ENCODE results near the gene NUTF2. TPM values are rescaled to one million over a fixed set of nuclear protein-coding genes. Genes with fewer than 3 reads are reported as not detected.
A peak's percentile ranks its signal among the peaks of the same experiment; 100 is the strongest.

NUTF2 gene
- total and polyA plus RNA-seq, 7 experiments from 2014 or later: 34.7 to 125 (median 41.3) TPM

GRCh38 chr16:67871256-67871655, 24.5 kb downstream of the NUTF2 start:
- Histone ChIP-seq H3K36me3 (ENCODE audit: control insufficient read depth in 2 of 3, insufficient read depth in 3 of 3, low read length in 3 of 3) (peaks cover 0 to 40% (median 4%) of the 10 kb centered on the region in 3 experiments), H3K4me3 (ENCODE audit: low read length) (no peak overlapping the region), H3K4me1 (ENCODE audit: control insufficient read depth in 2 of 2, insufficient read depth in 2 of 2, low read length in 2 of 2) (peaks cover 19 to 29% of the 10 kb centered on the region in 2 donors), H3K9me3 (ENCODE audit: control insufficient read depth in 2 of 3, low read length in 3 of 3) (no peaks in the 10 kb centered on the region), H3K27me3 (ENCODE audit: control insufficient read depth in 2 of 2, insufficient read depth in 2 of 2, low read length in 2 of 2) (no peaks in the 10 kb centered on the region), H3K27ac (ENCODE audit: low read depth, low read length) (no peak overlapping the region)
- Mint-ChIP-seq H3K4me1 (peaks cover 25 to 38% (median 35%) of the 10 kb centered on the region in 7 donors), H3K4me3 (peak overlapping the region in 2 of 10 donors; percentile 93 to 96), H3K27ac (peak overlapping the region in 4 of 9 donors; percentile 49 to 90 (median 69)), H3K36me3 (peaks cover 0 to 14% (median 4%) of the 10 kb centered on the region in 5 donors), H3K9me3 (no peaks in the 10 kb centered on the region), H3K27me3 (no peaks in the 10 kb centered on the region)
- ATAC-seq (no peak), DNase-seq (no peak)
- intact Hi-C loops (cut with micrococcal nuclease): loop anchor here in 1 of 2 donors (5.0 kb wide), 1 partner anchor 39 kb away; no protein-coding TSS in a partner anchor
- ChIA-PET CTCF (interaction anchor here (0.9 to 1.2 kb wide), 2 partner anchors 13 to 30 kb away, joined by 4 to 5 read pairs; no protein-coding TSS in a partner anchor), POLR2A (interaction anchor here (0.6 to 1.5 kb wide), 5 partner anchors 22 to 65 kb away, joined by 3 to 10 read pairs (median 3); partner anchors contain the start of genes CENPT, PSKH1, PSMB10 and RANBP10)

- intact Hi-C loops (cut with micrococcal nuclease): loop anchor here (1.0 to 5.0 kb wide), 8 partner anchors 29 to 351 kb away; partner anchors contain the start of genes RANBP10 (in 2 of the 2), TSNAXIP1 (in 2 of the 2), NFATC3 (in 1 of the 2) and THAP11 (in 1 of the 2)
Measured at GRCh38 chr16:67872131-67872630, 25.4 kb downstream of the NUTF2 start.

GRCh38 chr16:67872631-67873434, 26.1 kb downstream of the NUTF2 start, which contains the start of gene EDC4:
TSS of gene EDC4 (plus strand) at chr16:67873052. CDS start at chr16:67873262, 210 bp downstream.
- Mint-ChIP-seq H3K27me3 (no peaks in the 10 kb centered on the region), H3K9me3 (no peaks in the 10 kb centered on the region), H3K4me1 (peaks cover 25 to 41% (median 36%) of the 10 kb centered on the region in 7 donors), H3K36me3 (peaks cover 0 to 27% (median 4%) of the 10 kb centered on the region in 5 donors), H3K4me3 (peak within 1 kb of the TSS; percentile 88 to 96 (median 94)), H3K27ac (peak within 1 kb of the TSS; percentile 90 to 97 (median 92))
- intact Hi-C loops (cut with micrococcal nuclease): loop anchor here (1.0 to 5.0 kb wide), 13 partner anchors 20 to 352 kb away; partner anchors contain the start of genes NUTF2 (in 2 of the 2), RANBP10 (in 2 of the 2), THAP11 (in 2 of the 2) and TSNAXIP1 (in 2 of the 2)
- Histone ChIP-seq H3K9me3 (ENCODE audit: control insufficient read depth in 2 of 3, low read length in 3 of 3) (no peaks in the 10 kb centered on the region), H3K4me3 (ENCODE audit: low read length) (peak within 1 kb of the TSS; percentile 88), H3K36me3 (ENCODE audit: control insufficient read depth in 2 of 3, insufficient read depth in 3 of 3, low read length in 3 of 3) (peaks cover 10 to 46% (median 13%) of the 10 kb centered on the region in 3 experiments), H3K27me3 (ENCODE audit: control insufficient read depth in 2 of 2, insufficient read depth in 2 of 2, low read length in 2 of 2) (no peaks in the 10 kb centered on the region), H3K27ac (ENCODE audit: low read depth, low read length) (peak within 1 kb of the TSS; percentile 91), H3K4me1 (ENCODE audit: control insufficient read depth in 2 of 2, insufficient read depth in 2 of 2, low read length in 2 of 2) (peaks cover 19 to 30% of the 10 kb centered on the region in 2 donors)
- ATAC-seq (peak; percentile 96), DNase-seq (peak; percentile 75 to 96 (median 83))
- ChIA-PET POLR2A (interaction anchor here (0.6 to 2.8 kb wide), 10 partner anchors 9 to 1098 kb away, joined by 3 to 23 read pairs (median 4); partner anchors contain the start of genes CENPT, NUTF2, PSKH1 and PSMB10), CTCF (interaction anchor here (0.5 to 1.0 kb wide), 6 partner anchors 9 to 325 kb away, joined by 3 to 4 read pairs (median 3); no protein-coding TSS in a partner anchor)

More at GRCh38 chr16:67872131-67872630, 25.4 kb downstream of the NUTF2 start:
- ChIA-PET POLR2A (interaction anchor here (0.7 to 1.5 kb wide), 4 partner anchors 21 to 66 kb away, joined by 3 to 10 read pairs (median 3); partner anchors contain the start of genes CENPT, PSKH1 and RANBP10), CTCF (no interaction called here)
- H3K27ac Mint-ChIP-seq: peak overlapping the region; percentile 87 to 93 (median 91)
- DNase-seq (no peak), ATAC-seq (no peak)
- H3K36me3 ChIP-seq (ENCODE audit: control insufficient read depth in 2 of 3, insufficient read depth in 3 of 3, low read length in 3 of 3): peaks cover 3 to 43% (median 7%) of the 10 kb centered on the region in 3 experiments
- no peaks in the 10 kb centered on the region for H3K27me3 ChIP-seq (ENCODE audit: control insufficient read depth in 2 of 2, insufficient read depth in 2 of 2, low read length in 2 of 2)
- peaks cover 0 to 21% (median 4%) of the 10 kb centered on the region in 5 donors for H3K36me3 Mint-ChIP-seq
- H3K9me3 ChIP-seq (ENCODE audit: control insufficient read depth in 2 of 3, low read length in 3 of 3): no peaks in the 10 kb centered on the region
- H3K27ac ChIP-seq (ENCODE audit: low read depth, low read length): peak overlapping the region; percentile 91
- H3K27me3 Mint-ChIP-seq: no peaks in the 10 kb centered on the region
- H3K9me3 Mint-ChIP-seq: no peaks in the 10 kb centered on the region
- peaks cover 19 to 30% of the 10 kb centered on the region in 2 donors for H3K4me1 ChIP-seq (ENCODE audit: control insufficient read depth in 2 of 2, insufficient read depth in 2 of 2, low read length in 2 of 2)
- peaks cover 25 to 41% (median 36%) of the 10 kb centered on the region in 7 donors for H3K4me1 Mint-ChIP-seq
- peak overlapping the region; percentile 88 to 96 (median 94) for H3K4me3 Mint-ChIP-seq
- H3K4me3 ChIP-seq (ENCODE audit: low read length): peak overlapping the region; percentile 88

GRCh38 chr16:67873435-67874370, 27.0 kb downstream of the NUTF2 start:
- Mint-ChIP-seq H3K4me3 (peak overlapping the region; percentile 88 to 96 (median 94)), H3K36me3 (peaks cover 0 to 35% (median 4%) of the 10 kb centered on the region in 5 donors), H3K4me1 (peaks cover 25 to 41% (median 36%) of the 10 kb centered on the region in 7 donors), H3K27me3 (no peaks in the 10 kb centered on the region), H3K27ac (peak overlapping the region; percentile 90 to 97 (median 92)), H3K9me3 (no peaks in the 10 kb centered on the region)
- DNase-seq (no peak), ATAC-seq (peak; percentile 1)
- H3K4me3 ChIP-seq (ENCODE audit: low read length): peak overlapping the region; percentile 88
- H3K36me3 ChIP-seq (ENCODE audit: control insufficient read depth in 2 of 3, insufficient read depth in 3 of 3, low read length in 3 of 3): peaks cover 18 to 48% (median 18%) of the 10 kb centered on the region in 3 experiments
- CTCF ChIA-PET: interaction anchor here (0.5 to 1.0 kb wide), 6 partner anchors 8 to 326 kb away, joined by 3 to 4 read pairs (median 3); no protein-coding TSS in a partner anchor
- peak overlapping the region; percentile 91 for H3K27ac ChIP-seq (ENCODE audit: low read depth, low read length)
- intact Hi-C loops (cut with micrococcal nuclease): loop anchor here (1.0 to 5.0 kb wide), 10 partner anchors 20 to 353 kb away; partner anchors contain the start of genes NUTF2 (in 2 of the 2), THAP11 (in 2 of the 2), PSKH1 (in 1 of the 2) and RANBP10 (in 1 of the 2)
- H3K9me3 ChIP-seq (ENCODE audit: control insufficient read depth in 2 of 3, low read length in 3 of 3): no peaks in the 10 kb centered on the region
- no peaks in the 10 kb centered on the region for H3K27me3 ChIP-seq (ENCODE audit: control insufficient read depth in 2 of 2, insufficient read depth in 2 of 2, low read length in 2 of 2)
- peaks cover 19 to 30% of the 10 kb centered on the region in 2 donors for H3K4me1 ChIP-seq (ENCODE audit: control insufficient read depth in 2 of 2, insufficient read depth in 2 of 2, low read length in 2 of 2)
- POLR2A ChIA-PET: interaction anchor here (0.6 to 2.8 kb wide), 12 partner anchors 8 to 1097 kb away, joined by 3 to 23 read pairs (median 4); partner anchors contain the start of genes CENPT, NUTF2, PSKH1 and PSMB10

GRCh38 chr16:67874372-67874771, 27.6 kb downstream of the NUTF2 start:
- H3K27ac ChIP-seq (ENCODE audit: low read depth, low read length): peak overlapping the region; percentile 91
- peaks cover 20 to 52% (median 22%) of the 10 kb centered on the region in 3 experiments for H3K36me3 ChIP-seq (ENCODE audit: control insufficient read depth in 2 of 3, insufficient read depth in 3 of 3, low read length in 3 of 3)

More at GRCh38 chr16:67874372-67874771, 27.6 kb downstream of the NUTF2 start:
- no peak for ATAC-seq
- no peaks in the 10 kb centered on the region for H3K9me3 ChIP-seq (ENCODE audit: control insufficient read depth in 2 of 3, low read length in 3 of 3)
- peaks cover 19 to 30% of the 10 kb centered on the region in 2 donors for H3K4me1 ChIP-seq (ENCODE audit: control insufficient read depth in 2 of 2, insufficient read depth in 2 of 2, low read length in 2 of 2)
- peak overlapping the region; percentile 90 to 97 (median 92) for H3K27ac Mint-ChIP-seq
- H3K36me3 Mint-ChIP-seq: peaks cover 0 to 42% (median 4%) of the 10 kb centered on the region in 5 donors
- H3K4me1 Mint-ChIP-seq: peaks cover 25 to 41% (median 36%) of the 10 kb centered on the region in 7 donors
- no peaks in the 10 kb centered on the region for H3K9me3 Mint-ChIP-seq
- intact Hi-C loops (cut with micrococcal nuclease): loop anchor here in 1 of 2 donors (5.0 kb wide), 1 partner anchor 42 kb away; no protein-coding TSS in a partner anchor
- H3K27me3 ChIP-seq (ENCODE audit: control insufficient read depth in 2 of 2, insufficient read depth in 2 of 2, low read length in 2 of 2): no peaks in the 10 kb centered on the region
- no peak for DNase-seq
- peak overlapping the region; percentile 88 to 96 (median 94) for H3K4me3 Mint-ChIP-seq
- ChIA-PET POLR2A (interaction anchor here (1.3 to 2.8 kb wide), 8 partner anchors 8 to 72 kb away, joined by 3 to 23 read pairs (median 6); partner anchors contain the start of genes CENPT, NUTF2, PSKH1 and PSMB10), CTCF (no interaction called here)
- peak overlapping the region; percentile 88 for H3K4me3 ChIP-seq (ENCODE audit: low read length)
- no peaks in the 10 kb centered on the region for H3K27me3 Mint-ChIP-seq

Measured in naive thymus-derived CD4-positive, alpha-beta T cell (primary cell).